Measurements from ENCODE around the gene XRCC3. TPM values are rescaled to one million over a fixed set of nuclear protein-coding genes. Genes with fewer than 3 reads are reported as not detected.

XRCC3 gene
- total RNA-seq (2014; rRNA removed; shearing (Covaris generic)), result 14.5 and 22.4 TPM in 2 replicates

DNA sequence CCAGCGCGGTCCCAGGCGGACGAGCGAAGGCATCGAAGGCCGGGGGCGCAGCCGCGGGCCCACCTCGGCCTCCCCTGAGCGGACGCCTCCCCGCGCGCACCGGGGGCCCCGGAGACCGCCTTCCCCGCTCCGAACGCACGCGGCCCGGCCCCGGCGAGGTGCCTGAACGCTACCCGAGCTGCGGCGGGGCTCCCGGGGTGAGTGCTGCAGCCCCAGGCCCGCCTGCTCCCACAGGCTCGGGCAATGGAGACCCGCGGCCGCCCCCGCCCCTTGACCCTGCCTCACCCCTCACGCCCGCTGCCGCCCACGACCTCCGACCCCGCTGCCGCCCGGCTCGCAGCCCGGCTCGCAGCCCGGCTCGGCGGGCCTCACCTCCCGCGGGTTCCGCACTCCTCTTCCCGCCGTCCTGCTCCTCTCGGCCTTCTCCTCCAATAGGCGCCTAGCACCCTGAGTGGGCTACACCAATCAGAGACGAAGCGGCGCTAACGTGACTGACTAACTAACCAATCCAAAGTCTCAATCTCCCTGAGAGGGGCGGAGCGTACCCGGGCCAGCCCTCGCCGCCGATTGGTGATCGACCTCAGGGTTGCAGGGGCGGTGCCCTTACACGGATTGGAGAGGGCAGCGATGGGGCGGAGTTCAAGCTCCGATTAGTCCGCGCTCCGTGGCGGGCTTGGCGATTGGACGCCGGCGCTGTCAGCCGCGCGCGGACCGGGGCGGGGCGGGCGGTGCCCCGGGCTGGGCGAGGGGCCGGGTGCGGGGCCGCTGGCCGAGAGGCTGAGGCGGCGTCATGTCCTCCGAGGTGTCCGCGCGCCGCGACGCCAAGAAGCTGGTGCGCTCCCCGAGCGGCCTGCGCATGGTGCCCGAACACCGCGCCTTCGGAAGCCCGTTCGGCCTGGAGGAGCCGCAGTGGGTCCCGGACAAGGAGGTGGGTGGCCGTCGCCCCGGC is at the start of gene XRCC3, which contains the start of gene ZFYVE21:
TSS of gene XRCC3 (minus strand) at position 400 of the 949 bp plus-strand sequence. CDS start 4,364 bp downstream, outside the sequence.
TSS of gene ZFYVE21 (plus strand) at position 759 of the 949 bp plus-strand sequence. CDS start at position 791, 32 bp downstream.
- peak; percentile 97 for DNase-seq (ENCODE audit: low read depth)

DNA sequence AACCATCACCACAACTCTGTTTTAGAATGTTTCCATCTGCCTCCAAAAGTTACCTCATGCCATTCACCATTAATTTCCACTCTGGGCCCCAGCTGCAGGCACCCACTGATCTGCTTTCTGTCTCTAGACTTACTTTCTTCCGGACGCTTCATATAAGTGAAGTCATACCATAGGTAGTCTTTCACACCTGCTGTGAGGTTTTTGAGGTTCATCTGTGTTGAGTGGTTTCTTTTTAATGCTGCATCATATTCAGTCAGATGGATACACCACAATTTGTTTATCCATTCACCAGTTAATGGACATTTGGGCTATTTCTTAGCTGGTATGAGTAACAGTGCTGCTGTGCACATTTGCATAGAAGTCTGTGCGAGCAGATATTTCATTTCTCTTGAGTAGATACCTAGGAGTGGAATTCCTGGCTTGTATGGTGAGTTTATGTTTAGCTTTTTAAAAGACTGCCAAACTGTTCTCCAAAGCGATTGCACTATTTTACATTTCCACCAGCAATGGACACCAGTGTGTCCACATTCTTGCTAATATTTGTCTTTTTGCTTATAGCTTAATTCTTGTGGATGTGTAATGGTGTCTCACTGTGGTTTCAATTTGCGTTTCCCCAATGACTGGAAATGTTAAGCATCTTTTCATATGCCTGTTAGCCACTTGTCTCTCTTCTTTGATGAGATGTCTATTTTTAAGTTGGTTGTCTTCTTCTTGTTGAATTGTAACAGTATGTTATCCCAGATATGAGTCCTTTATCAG is 48.7 kb upstream of the XRCC3 start:
- no peak for DNase-seq (ENCODE audit: low read depth)

DNA sequence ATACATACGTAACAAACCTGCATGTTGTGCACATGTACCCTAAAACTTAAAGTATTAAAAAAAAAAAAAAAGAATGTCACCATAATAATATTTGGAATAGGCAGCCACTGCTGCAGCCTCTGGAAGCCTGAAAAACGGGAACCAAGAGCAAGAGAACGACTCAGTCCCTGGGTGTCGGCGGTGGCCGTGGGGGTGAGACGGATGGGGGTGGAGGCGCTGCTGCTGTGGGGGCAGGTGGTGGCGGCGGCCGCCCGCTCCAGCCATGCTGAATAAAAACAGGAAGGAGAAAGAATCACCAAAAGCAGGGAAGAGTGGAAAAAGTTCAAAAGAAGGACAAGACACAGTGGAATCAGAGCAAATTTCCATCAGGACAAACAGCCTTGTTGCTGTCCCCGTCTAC is 47.3 kb upstream of the XRCC3 start:
- no peak for DNase-seq (ENCODE audit: low read depth)

DNA sequence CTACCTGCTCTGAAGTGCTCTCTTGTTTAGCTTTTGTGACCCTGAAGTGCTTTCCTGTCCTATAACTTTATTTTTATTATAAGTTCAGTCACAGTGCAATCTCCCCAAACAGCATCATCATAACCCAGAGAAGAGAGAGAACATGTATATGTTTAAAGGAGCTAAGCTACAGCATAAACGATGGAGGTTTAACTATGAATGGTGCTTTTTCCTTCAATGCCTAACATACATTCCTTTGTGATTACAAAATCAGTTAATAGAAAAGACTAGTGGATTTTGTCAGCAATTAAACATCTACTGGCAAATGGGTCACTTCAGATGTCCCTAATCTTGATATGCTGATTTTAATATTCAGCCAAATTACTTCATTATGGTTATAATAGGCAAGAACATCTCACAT is 46.8 kb upstream of the XRCC3 start:
- no peak for DNase-seq (ENCODE audit: low read depth)

DNA sequence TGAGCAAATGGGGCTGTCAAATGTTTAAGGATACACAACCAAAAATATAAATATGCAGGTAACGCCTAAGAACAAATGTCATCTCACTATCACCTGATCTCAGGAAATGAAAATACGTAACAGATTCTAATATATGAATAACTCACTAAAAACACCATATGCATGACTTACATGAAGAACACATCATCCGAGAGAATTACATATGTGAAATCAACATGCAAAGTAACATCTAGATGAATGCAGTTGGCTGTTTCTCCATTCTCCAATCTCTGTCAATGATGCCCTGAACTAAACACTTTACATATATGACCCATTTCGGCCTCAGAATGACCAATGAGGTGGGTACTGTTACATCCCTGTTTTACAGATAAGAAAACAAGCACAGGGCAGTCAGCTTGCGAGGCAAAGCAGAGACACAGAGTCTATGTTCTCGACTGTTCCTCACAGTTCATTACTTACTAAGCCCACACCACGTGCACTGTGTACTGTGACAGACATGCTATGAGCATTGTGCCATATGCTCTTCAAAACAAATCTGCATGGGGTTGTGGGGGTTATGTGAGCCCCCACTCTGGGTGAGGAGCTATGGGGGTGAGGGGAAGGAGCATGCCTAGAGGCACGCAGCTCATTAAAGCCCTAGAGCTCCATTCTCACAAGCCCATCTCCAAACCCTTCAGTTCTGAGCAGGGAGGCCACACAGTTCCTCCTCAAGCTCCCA is 43.0 kb upstream of the XRCC3 start:
- DNase-seq (ENCODE audit: low read depth), result no peak

DNA sequence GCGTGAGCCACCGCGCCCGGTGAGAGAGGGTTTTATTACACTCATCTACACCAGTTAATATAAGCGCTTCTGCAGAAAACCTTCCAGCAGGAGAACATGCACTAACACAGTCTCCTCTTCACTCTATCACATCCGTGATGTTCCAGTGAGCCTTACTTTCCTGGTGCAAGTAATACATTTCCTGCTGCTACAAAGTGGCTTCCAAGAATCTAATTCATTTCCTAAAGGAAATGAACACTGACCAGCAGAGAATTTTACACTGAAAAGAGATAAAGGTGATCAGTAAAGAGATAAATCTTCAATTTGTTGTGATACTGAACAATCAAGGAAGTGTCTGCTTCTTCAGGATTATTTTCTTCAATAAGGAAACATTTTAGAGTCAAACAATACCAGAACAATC is 39.8 kb upstream of the XRCC3 start:
- no peak for DNase-seq (ENCODE audit: low read depth)

DNA sequence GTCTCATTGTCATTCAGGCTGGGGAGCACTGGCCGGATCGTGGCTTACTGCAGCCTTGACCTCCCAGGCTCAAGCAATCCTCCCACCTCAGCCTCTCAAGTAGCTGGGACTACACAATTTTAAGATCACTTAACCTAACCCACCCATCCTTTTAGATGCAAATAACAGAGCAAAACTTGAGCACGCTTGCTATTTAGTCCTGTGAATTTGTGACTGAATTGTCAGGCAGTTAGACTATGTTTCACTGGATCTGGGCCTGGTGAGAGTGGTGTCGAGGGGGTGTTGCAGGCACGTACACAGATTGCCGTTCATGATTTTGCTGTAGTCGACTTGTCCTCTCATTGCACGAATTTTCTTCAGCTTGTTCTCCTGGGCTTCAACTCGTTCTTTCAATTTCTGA is 38.5 kb upstream of the XRCC3 start:
- no peak for DNase-seq (ENCODE audit: low read depth)

DNA sequence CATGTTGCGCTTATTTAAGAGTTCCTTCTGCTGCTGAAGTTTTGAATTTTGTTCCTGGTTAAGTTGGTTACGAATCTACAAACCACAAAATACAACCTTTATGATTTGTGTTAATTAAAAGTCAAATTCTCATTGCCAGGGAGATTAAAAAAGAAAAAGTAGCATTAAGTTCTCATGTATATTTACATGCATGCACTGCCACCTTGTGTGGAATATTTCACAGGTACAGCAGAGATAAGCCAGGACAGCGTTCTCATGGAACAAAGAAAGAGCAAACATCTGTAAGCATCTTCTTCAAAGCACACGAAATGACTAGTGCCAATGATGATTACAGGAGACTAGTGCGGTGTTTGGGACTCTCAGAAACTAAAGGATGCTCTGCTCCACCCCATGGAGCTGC is 34.6 kb upstream of the XRCC3 start:
- no peak for DNase-seq (ENCODE audit: low read depth)

DNA sequence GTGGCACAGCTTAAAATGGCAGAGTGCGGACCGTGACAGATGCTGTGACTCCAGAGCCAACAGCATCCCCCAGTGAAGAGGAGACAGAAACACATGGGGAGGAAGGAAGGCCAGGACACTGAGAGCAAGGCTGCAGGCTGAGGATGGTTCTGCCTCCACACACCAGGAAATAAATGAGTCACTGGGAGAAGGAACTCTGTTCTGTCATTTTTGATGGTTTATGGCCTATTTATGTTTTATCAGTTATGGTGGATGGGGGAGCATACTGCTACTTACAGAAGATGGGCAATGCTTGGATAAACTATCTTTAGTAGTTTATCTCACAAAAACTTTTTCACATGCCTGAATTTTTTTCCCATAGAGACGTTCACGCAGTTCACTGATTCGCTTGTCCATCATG is 34.2 kb upstream of the XRCC3 start:
- no peak for DNase-seq (ENCODE audit: low read depth)

DNA sequence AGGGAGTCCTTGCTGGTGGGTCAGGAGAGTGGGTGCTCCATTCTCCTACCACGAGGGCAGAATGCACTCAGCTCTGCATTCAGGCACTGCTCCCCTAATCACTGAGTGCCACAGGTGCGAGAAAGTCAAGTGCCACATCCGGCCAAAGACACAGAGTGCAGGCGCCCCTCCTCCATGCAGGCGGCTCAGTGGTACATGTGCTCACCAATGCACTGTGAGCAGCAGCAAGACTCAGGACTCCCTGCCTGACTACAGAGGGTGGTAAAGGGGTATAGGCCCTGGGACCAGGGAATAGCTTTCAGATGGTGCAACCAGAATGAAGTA is 33.2 kb upstream of the XRCC3 start:
- no peak for DNase-seq (ENCODE audit: low read depth)

DNA sequence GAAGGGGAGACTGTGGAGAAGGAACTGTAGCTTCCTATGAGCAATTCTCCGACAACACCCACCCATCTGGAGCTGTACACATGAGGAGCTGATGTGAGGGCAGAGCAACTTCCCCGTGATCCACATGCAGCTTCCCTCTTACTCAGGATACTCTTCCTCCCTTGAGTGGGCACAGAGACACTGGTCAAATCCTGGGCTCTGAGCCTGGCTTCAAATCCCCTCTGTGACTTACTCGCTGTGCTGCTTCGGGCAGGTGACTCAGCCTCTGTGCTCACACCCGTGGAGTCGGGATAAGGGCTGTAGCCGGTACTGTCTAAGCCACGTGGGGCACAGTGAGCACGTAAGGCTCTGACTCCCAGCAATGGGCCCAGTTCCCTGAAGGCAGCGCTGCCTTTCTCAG is 31.4 kb upstream of the XRCC3 start:
- peak; percentile 27 for DNase-seq (ENCODE audit: low read depth)

DNA sequence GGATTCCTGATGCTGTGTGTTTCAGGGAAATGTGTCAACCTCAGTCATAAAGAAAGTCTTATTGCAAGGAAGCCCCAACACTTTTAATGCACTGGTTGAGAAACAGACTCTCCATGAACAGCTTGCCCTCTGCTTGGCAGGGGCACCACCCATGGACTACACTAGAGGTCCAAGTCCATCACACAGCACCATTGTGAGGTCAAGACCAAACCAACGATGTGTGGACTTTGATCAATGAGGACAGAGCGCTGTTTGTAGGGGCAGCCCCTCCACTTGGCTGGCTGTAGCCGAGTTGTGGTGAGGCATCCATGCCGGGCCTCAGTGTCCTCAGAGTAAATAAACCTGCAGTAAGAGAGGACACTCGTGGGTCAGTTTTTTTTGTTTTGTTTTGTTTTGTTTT is 30.2 kb upstream of the XRCC3 start:
- DNase-seq (ENCODE audit: low read depth), result no peak

DNA sequence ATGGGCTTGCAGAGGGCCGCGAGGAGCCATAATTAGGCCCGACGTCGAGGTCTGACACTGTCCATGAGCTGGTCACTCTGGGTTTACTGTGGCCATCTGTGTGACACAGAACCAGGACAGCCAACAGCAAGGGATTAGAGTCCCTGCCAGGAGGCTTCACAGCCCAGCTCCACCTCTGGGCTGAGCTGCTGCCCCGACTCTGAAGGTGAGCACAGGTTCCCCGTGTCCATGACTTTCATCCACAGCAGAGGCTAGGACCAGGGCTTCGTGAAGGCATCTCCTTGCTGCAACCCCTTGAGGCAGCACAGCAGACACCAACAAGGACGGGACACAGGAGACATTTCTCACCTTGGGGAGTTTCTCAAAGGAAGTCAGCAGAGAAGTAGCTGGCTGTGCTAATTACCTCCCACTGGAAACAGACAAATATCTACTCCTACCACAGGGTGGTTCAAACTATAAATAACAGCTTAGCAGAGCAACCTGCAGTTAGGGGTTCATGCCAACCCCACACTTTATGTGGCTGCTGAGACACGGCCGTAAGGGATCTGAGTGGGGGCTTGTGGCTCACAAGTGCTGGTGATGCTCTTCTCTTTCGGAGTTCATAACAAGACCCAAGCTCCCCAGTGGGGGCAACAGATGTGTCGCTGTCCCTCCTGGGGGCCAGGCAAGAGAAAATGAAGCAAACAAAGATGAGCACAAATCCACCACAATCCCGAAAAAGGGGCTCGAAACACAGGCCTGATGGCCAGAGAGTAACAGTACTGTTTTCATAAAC is 29.6 kb upstream of the XRCC3 start:
- DNase-seq (ENCODE audit: low read depth), result no peak

DNA sequence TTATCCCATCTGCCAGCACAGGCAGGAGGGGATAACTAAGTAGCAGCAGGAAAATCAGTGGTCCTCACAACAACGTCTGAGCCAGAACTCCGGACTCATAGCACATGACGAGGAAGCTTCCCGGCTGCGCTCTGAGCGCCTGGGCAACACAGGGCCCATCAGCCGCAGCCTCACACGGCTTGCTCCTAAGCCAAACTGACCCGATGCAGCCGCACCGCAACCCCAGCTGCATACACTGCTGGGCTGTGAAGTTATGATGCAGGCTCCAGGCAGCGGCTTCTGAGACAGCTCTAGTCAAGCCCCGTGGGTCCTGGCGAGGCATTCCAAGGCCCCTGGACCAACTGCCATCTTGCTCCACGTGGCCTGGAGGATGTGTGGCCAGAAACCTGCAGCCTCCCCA is 28.4 kb upstream of the XRCC3 start:
- no peak for DNase-seq (ENCODE audit: low read depth)

DNA sequence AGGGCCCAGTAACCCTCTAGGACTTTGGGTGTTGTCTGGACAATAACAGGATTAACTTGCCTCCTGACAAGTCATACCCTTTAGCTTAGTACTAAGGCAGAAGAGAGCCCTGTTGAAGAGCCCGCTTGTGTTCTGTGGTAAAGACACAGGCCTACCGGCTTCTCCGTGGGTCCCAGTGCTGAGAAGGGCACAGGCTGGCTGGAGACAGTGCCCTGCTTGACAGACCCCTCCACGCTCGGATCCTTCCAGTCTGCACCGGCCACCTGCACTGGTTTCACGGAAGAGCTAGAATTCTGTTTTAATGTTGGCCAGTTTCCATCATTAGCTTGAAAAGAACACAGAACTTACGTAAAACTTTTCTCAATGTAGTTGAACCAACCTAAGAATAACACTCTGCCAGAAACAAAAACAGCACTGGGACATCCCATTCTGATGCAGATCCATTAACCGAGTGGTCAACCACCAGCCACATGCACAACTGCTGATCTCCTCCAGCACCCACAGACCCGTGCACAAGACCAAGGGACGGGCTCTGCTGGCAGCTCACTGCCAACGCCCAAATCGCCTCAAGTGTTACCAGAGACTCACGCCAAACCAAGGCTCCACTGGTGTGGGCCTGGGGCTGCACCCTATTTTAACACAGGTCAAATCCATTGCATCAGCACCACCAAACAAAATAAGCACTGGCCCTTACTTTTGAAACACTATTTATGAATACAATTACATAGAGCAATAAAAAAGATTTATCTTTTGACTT is 27.4 kb upstream of the XRCC3 start:
- DNase-seq (ENCODE audit: low read depth), result no peak

DNA sequence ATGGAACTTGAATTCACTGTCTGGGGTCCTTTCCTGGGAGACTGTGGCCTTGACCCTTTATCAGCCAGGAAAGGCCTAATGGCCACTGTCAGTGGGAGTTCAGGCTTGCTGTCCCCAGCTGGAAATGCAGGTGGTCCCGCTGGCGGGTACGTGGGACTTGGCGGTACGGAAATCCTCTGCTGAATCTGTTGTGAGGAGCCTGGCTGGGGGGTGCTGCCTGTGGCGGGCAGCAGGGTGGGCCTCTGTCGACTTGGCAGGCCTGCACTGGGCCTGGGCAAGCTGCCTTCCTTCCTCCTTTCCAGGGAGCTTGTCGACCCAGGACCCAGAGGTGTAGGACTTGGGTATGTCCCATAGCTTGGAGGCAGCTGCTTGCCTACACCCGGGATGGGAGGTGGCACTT is 26.6 kb upstream of the XRCC3 start:
- no peak for DNase-seq (ENCODE audit: low read depth)

DNA sequence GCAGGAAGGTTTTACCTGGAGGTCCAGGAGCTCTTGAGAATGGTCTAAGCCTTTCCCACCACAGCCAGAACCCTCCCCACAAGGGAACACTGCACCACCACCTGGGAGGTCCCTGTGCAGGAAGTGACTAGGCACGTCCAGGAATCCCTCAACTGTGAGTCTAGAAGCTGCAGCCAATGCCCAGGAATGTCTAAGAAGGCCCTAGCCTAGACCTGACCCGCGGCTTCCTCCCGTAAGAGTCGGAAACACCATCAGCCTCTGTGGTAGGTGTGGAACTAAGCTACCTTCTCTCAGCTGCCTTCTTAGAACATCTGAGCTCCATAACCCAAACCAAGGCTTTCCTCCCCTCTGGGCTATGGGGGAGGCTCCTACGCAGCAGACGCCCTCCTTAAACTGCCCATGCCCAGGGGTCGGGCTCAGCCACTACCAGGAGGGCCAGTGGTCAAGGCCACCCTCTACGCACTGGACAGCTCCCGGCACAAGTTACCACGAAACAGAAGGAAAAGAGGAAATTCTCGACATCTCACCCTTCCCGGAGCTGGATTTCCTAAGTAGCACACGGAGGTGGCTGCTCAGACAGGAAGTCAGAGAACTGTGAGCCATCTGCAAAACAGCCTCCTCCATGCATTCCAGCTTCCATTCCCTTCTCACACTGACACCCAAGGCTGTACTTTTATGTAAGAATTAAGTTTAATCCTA is 25.9 kb upstream of the XRCC3 start:
- DNase-seq (ENCODE audit: low read depth), result no peak

DNA sequence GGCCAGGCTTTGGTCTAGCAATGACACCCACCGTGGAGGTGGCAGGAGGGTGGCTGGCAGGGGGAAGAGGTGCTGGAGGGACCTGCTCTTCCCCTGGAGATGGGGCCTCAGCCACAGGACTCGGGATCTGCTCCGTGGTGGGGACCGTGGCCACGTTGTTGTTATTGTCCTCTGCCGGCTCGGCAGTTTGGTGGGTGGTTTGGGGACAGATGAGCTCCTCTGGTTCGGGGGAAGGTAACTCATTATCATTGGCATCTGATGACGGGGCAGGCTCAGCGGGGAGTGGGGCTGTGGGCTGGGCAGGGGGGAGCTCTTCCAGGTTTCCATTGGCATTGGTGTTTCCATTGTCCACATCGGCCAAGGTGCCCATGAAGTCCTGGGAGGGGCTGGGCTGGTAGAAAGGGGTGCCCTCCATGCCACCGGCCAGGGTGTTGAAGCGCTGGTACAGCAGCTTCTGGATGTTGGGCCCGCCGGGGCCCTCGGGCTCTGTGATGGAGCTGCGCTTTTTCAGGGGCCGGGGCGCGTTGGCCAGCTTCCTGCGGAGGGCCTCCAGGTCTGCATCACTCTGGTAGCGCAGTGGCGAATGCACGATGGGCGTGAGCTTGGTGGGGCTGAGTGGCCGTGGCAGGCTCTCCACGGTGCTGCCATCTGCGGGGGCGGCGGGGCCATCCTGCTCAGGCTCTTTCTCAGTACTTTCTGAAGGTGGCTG is 24.7 kb upstream of the XRCC3 start:
- no peak for DNase-seq (ENCODE audit: low read depth)

DNA sequence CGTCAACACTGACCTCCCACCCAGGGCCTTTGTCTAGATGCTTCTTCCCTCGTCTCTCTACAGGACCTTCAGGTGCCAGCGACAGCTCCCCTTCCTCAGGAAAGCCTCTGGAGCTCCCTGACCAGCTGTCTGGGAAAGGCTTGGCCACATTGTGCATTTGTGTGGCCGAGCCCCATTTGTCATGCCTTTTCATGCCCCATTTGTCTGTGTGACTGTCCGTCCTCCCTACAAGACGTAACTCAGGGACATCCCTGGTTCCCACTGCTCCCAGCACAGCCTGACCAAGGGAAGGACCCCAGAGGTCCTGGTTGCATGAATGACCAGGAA is 24.2 kb upstream of the XRCC3 start:
- no peak for DNase-seq (ENCODE audit: low read depth)

Data from RPMI7951 (cell line).